ENCODE measurements around the gene ERGIC1. TPM values are rescaled to one million over a fixed set of nuclear protein-coding genes. Genes with fewer than 3 reads are reported as not detected.

Gene ERGIC1
- total and polyA plus RNA-seq, 3 donors from 2014 or later = 89.8 to 100.0 (median 94.1) TPM

GRCh38 chr5:172972552-172972951, 138.5 kb downstream of the ERGIC1 start:
- DNase-seq = no peak
- 94 to 96% methylated on average over 5 of the region's 5 CpGs for WGBS, 2 donors
- TF ChIP-seq CTCF (IDR thresholded peaks at IDR 0.05) = no peak
- no peak for TF ChIP-seq POLR2A (IDR thresholded peaks at IDR 0.05)
- intact Hi-C loops (cut with DNase I; ENCODE audit: low total_unique reads) = no loop called here
- Histone ChIP-seq H3K4me1 (peaks cover under 1% of the 10 kb centered on the region), H3K27me3 (no peaks in the 10 kb centered on the region), H3K4me3 (no peak overlapping the region), H3K27ac (no peak overlapping the region), H3K9me3 (no peaks in the 10 kb centered on the region), H3K36me3 (ENCODE audit: low read depth, missing control alignments) (no peaks in the 10 kb centered on the region)

DNA sequence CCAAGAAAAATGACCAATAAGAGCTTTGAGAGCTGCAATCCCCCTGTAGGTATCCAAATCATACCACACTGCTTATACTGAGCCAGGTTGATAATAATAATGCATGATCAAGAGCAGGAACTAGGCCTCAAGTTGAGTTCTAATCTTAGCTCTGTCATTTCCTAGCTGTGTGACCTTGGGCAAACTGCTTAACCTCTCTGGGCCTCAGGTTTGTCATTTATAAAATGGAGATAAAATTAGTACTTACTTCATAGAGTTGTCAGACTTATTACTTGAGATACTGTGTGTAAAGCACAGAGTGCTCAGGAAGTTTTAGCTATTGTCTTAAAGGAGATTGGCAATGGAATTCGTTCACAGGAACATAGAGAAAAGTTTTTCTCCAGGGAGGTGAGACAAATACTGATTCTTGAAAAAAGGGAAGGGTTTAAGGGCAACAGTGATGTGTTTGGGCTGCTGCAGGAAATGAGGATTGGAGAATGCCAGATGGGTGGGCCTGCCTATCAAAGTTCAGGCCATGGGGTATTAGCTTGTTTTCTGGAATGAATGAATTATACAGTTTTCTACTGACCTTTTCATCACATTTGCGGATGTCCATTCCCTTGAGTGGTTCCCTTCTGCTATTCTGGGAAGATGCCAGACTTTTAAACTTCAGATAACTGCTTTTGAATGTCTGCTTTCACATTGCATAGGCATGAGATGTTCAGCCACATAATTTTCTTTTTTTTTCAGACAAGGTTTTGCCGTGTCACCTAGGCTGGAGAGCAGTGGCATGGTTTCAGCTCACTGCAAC, 139.3 kb downstream of the ERGIC1 start:
- TF ChIP-seq POLR2A (IDR thresholded peaks at IDR 0.05) = no peak
- no peak for TF ChIP-seq CTCF (IDR thresholded peaks at IDR 0.05)
- Histone ChIP-seq H3K27me3 (no peaks in the 10 kb centered on the region), H3K27ac (no peak overlapping the region), H3K9me3 (no peaks in the 10 kb centered on the region), H3K36me3 (ENCODE audit: low read depth, missing control alignments) (no peaks in the 10 kb centered on the region), H3K4me3 (no peak overlapping the region), H3K4me1 (peaks cover 8% of the 10 kb centered on the region)
- intact Hi-C loops (cut with DNase I; ENCODE audit: low total_unique reads) = no loop called here
- DNase-seq = no peak
- WGBS, 2 donors = 31 to 41% methylated on average over 3 of the region's 3 CpGs

DNA sequence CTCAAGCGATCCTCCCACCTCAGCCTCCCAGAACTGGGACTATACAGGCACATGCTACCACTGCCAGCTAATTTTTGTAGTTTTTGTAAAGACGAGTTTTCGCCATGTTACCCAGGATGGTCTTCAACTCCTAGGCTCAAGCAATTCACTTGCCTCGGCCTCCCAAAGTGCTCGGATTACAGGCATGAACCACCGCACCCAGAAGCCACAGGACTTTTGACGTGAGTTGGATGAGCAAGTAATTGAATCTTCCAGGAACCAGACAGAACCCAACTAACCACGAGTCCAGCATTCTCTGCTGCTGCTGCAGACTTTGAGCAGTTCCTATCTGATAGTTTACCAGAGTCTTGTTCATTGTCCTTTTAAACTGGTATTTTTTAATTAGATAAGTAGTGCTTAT, 139.9 kb downstream of the ERGIC1 start:
- H3K27ac ChIP-seq = no peak overlapping the region
- 70 to 73% methylated on average over 8 of the region's 8 CpGs for WGBS, 2 donors
- no peak for DNase-seq
- no peaks in the 10 kb centered on the region for H3K27me3 ChIP-seq
- peaks cover 9% of the 10 kb centered on the region for H3K4me1 ChIP-seq
- no peak overlapping the region for H3K4me3 ChIP-seq
- no peaks in the 10 kb centered on the region for H3K9me3 ChIP-seq
- no peaks in the 10 kb centered on the region for H3K36me3 ChIP-seq (ENCODE audit: low read depth, missing control alignments)
- TF ChIP-seq POLR2A (IDR thresholded peaks at IDR 0.05) (no peak), CTCF (IDR thresholded peaks at IDR 0.05) (no peak)
- intact Hi-C loops (cut with DNase I; ENCODE audit: low total_unique reads) = no loop called here

- Histone ChIP-seq H3K36me3 (ENCODE audit: low read depth, missing control alignments) (no peaks in the 10 kb centered on the region), H3K9me3 (no peaks in the 10 kb centered on the region), H3K4me3 (no peak overlapping the region), H3K27ac (no peak overlapping the region), H3K4me1 (peaks cover 9% of the 10 kb centered on the region), H3K27me3 (no peaks in the 10 kb centered on the region)
- no peak for DNase-seq
- no peak for TF ChIP-seq CTCF (IDR thresholded peaks at IDR 0.05)
- TF ChIP-seq POLR2A (IDR thresholded peaks at IDR 0.05) = no peak
- intact Hi-C loops (cut with DNase I; ENCODE audit: low total_unique reads) = no loop called here
- 88 to 90% methylated on average over 11 of the region's 11 CpGs for WGBS, 2 donors
Observed at GRCh38 chr5:172975289-172975688, 141.2 kb downstream of the ERGIC1 start.

DNA sequence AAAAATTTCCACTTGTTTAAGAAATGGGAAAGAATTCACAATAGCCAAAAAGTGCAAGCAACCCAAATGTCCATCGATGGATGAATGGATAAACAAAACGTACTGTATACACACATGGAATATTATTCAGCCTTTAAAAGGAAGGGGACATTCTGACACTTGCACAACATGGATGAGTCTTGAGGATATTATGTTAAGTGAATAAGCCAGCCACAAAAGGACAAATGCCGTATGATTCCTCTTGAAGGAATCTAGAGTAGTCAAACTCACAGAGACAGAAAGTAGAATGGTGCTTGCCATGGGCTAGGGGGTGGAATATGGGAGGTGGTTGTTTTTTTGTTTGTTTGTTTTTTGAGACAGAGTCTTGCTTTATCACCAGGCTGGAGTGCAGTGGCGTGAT, 145.7 kb downstream of the ERGIC1 start:
- no peaks in the 10 kb centered on the region for H3K36me3 ChIP-seq (ENCODE audit: low read depth, missing control alignments)
- TF ChIP-seq POLR2A (IDR thresholded peaks at IDR 0.05) (no peak), CTCF (IDR thresholded peaks at IDR 0.05) (no peak)
- no peak for DNase-seq
- H3K9me3 ChIP-seq = no peaks in the 10 kb centered on the region
- WGBS, 2 donors = 74 to 90% methylated on average over 4 of the region's 4 CpGs
- no peak overlapping the region for H3K4me3 ChIP-seq
- H3K27ac ChIP-seq = no peak overlapping the region
- H3K27me3 ChIP-seq = no peaks in the 10 kb centered on the region
- H3K4me1 ChIP-seq = peaks cover 16% of the 10 kb centered on the region
- intact Hi-C loops (cut with DNase I; ENCODE audit: low total_unique reads) = no loop called here

All from testis (tissue), 3 donors.